ENCODE measurements around the gene DDX41.
A peak's percentile ranks its signal among the peaks of the same experiment; 100 is the strongest.

Gene DDX41

DNA sequence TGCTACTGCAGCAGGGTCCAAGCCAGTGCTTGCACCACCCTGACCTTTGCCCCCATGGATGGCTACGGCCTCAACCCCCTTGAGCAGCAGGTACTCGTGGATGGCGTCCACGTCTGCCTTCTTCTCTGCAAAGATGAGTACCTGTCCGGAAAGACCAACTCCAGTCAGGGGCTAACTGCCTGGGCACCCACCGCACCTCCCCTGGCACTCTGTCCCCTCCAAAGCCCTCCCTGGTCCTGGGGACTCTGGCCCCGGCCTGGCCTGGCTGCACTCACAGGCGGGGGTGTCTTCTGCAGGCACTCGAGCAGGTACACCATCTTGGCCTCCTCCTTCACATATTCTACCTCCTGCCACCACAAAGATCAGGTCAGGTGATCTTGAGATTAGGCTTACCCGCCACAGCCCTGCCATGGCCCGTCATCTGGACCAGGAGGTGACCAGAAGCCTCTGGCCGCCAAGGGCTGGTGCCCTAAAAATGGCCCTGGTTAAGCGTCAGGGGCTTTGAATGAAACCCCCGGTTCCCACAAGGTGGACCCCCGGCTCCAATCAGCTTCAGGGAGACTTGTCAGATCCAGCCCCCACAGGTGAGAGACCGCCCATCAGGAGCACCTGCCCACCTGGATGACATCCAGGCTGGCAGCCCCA is 3.9 kb downstream of the DDX41 start:
- no peak for DNase-seq

DNA sequence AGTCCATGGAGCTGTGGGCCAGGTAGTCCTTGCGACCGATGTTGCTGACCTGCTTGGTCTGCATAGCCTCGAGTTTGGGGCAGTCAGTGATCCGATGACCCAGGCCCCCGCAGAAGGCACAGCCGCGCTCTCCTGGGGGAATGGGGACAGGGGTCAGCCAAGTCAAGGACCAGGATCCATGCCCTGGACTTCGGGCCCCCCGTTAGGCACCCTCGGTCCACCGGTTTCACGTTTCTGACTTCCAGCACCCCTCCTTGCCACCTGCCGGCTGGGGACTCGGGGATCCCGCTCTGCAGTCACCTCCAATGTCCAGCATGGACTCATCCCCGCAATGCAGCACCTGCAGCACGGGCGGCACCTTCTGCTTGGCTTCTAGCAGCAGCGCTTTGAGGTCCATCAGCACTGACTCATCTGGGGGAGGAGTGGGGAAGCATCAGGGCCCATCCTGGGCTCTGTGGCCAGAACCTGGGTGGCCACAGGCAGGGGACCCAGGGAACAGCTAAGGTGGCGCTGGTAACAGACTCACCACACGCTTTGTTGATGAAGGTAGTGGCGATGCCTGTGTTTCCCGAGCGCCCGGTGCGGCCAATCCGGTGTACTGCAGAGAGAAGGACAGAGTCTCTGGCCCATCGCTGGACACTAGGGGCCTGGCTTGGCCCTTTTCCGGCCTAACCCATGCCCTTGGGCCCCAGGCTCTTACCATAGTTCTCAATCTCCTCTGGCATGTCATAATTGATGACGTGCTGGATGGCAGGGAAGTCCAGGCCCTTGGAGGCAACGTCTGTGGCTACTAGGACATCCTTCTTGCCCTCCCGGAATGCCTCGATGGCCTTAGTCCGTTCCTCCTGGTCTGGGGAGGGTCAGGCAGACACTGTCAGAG is 4.7 kb downstream of the DDX41 start:
- no peak for DNase-seq

DNA sequence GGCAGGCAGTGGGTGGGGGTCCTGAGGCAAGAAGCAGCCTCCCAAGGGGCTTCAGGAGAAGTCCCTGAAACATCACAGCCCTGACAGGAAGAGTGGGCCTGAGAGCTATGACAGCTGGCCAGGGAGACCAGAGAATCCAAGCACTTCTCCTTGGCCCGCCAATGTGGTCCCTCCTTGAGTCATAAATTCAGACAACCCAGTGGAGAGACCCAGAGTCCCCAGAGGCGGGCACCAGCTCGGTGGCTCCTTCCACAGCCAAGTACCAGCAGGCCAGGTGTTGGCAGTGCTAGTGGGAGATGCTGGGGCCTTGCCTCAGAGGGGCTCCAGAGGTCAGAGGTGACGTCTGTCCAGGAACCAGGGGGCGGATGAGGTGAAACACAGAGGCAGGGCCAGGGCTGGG is 5.6 kb downstream of the DDX41 start:
- DNase-seq: no peak

DNA sequence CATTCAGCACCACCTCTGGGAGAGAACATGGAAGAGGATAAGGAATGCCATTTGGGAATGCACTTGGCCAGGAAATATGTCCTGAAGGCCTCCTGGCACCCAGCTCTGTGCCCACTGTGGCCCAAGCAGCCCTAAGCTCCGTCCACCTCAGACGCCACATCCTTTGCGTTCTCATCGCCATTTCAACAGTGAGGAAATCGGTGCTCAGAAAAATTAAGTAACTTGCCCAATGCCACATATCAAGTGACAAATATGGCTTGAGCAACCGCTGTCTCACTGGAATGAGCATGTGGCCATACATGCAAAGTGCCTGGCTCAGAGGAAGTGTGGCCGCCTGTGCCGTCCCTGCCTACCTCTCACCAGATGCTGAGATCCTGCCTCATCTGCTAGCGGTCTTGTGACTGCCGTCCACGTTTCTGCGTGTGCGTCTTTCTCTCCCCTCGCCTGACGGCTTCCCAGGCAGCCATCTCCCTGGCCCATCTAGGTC is 6.2 kb downstream of the DDX41 start:
- DNase-seq: no peak

DNA sequence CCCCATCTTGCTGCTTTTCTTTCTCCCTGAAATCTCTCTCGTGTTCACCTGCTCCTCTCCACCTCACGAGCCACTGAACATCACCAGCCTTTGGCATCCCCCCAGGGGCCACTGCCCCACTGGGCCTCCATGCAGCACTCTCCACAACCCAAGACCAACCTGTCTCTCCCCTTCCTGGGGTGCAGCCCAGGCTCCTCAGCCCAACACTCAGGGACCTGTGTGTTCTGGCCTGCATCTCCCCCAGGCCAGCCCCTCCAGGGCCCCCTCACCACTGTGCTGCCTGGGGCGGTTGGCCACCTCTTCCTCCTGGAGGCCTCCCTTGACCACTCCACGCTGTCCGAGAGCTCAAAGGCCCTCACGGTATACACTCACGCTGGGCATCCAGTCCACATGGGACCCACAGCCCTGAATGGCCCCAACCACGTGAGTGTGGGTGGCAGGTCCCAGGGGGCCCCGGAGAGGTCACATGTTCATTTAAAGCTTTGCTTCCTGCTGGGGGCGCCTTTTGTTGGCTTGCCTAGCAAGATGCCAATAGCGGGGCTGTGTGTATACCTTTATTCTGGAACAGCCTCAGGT is 6.7 kb downstream of the DDX41 start:
- DNase-seq: no peak

DNA sequence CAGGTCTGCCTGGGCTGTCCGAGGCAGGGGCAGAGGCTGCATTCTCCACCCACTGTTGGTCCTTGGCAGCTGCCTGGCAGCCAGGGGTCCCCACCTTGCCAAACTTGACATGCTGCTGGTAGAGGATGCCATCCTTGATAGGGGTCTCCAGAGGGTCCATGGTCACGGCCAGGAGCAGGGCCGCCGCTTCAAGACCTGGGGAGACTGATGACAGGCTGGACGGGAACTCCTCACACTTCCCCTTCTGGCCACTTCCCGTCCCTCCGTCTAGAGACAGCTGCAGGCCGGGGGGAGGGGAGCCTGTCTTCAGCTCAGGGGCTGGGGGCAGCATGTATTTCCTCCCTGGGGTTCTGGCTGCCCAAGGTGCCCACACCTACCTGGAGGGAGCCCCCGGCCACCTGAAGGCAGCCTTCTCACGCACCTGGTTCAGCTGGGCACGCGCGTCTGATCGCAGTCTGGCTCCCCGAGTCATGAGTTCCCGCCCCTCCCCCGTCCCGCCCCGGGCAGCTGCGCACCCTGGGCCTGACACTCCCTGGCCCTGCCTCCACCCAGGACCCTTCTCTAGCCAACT is 7.3 kb downstream of the DDX41 start, which contains the start of gene DOK3:
DOK3 (minus strand) TSS at position 446 of the 571 bp plus-strand sequence; CDS start at position 160, 286 bp downstream.
- no peak for DNase-seq

DNA sequence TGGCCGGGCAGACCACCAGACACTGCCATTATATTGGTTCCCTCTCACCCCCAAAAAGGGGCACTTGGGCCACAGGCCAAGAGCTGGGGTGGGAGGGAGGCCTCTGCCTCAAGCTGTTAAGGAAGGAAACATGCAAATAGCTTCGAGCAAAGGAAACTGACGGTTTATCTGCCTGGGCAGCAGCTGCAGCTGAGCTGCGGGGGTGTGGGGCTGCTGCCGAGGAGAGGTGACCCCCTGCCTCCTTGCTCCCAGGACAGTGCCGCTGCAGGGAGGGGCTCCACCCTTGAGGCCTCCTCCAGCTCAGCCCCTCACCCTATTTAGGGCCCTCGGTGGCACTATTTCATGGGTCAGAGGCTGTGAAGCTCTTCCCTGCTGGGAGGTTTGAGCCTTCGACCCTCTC is 7.9 kb downstream of the DDX41 start:
- DNase-seq: no peak

DNA sequence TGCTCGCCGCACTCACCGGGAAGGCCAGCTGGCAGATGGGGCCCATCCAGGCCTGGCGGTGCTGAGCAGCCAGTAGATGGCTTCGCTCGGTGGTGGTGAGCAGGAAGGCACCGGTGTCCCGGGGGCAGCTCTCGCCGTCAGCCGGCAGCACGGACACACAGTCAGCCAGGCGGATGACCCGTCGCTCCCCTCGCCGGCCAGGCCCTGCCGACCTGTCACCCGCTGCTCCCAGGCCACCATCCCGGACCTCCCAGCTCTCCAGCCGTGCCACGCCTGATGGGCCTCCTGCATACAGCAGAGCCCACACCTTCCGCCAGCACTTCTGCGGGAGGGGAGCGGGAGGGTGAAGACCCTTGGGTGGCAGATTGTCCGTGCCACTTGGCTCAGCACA is 8.5 kb downstream of the DDX41 start:
- no peak for DNase-seq

DNA sequence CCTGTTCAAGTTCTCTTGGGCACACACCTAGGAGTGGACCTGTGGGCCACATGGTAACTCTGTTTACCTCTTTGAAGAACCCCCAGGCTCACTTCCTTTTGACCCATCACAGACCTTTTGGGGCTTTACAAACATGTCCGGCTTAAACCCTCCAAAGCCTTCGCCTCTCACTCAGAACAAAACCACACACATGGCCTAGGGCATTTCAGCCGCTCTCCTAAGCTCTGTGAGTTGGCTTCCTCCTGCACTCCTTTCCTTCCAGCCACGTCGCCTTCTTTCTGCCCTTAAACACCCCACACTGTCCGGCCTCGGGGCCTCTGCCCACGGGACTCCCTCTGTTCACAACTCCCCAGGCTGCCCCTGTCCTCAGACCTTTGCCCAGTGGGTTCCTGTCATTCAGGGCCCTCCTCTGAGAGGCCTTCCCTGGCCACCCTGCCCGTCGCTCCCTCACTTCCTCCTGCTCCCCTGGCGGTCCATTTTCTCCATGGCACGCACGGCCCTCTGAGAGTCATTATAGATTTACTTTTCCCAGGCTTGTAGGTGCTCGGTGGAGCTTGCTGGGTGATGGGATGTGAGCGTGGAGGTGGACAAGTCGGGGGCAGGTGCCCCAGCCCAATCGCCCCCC is 9.1 kb downstream of the DDX41 start:
- DNase-seq: no peak

DNA sequence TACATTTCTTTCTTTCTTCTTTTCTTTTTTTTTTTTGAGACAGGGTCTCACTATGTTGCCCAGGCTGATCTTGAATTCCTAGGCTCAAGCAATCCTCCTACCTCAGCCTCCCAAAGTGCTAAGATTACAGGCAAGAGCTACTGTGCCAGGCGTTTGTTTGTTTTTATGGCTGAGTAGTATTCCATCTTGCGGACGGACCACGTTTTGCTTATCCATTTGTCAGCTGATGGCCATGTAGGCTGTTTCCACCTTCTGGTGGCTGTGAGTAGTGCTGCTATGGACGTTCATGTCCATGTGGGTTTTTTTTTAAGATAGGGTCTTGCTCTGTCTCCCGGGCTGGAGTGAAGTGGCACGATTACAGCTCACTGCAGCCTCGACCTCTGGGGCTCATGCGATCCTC is 9.6 kb downstream of the DDX41 start:
- no peak for DNase-seq

DNA sequence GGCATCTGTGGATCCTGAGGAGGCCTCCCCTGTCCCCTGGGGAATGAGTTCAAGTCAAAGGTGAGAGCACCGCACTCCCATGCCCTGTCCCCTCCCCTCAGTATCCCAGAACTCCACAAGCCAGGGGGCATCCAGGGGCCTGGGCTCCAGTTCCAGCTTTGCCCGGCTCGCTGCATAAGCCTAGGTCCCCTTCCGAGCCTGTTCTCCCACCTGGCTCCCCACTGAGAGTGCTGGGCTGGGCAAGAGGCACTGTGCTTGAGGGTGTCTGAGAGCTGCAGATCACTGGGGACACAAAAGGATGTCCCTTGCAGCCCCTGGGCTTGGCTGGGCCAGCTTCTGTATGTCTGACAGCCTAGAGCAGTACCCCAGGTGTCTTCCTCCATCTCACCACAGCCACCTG is 11.7 kb downstream of the DDX41 start:
- DNase-seq: no peak

DNA sequence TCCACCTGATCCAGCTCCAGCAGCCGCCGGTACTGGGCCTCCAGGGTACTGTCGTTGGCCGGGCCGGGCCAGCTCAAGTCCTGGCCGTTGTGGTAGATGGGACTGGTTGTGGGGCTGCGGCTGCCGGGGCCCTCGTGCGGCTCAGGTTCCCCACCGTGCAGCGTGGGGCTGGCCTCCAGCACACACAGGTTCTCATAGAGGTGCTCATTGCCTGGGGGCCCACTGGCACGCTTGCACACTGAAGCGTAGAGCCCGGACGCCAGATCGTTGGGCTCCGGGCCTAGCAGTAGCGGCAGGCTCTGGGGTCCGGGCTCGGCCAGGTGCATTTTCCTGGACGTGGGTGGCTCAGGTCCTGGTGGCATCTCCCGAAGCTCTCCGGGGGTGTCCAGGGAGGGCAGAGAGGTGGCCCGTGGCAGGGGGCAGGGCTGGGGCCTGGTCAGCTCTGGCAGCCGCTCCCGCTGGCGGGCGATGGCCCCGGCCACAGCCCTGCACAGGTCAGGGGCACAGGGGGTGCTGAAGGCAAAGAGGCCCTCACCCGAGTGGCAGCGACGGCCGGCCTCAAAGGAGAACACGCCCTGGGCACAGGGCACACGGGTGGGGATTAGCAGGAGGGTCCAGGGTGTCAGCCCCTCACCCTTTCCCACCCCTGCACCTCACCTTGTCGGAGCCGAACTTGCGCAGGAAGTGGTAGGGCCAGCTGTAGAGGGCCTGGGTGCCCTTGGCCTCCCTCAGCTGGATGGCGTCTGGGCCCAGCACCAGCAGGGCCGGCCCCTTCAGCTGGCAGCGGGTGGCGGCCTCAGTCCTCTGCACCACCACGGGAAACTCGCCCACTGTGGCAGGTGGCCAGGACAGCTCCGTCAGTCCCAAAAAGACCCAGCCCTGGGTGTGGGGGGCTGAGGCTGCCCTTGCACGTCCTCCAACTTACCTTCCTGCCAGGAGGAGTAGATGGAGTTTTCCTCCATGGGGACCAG is 12.4 kb downstream of the DDX41 start:
- DNase-seq: no peak

DNA sequence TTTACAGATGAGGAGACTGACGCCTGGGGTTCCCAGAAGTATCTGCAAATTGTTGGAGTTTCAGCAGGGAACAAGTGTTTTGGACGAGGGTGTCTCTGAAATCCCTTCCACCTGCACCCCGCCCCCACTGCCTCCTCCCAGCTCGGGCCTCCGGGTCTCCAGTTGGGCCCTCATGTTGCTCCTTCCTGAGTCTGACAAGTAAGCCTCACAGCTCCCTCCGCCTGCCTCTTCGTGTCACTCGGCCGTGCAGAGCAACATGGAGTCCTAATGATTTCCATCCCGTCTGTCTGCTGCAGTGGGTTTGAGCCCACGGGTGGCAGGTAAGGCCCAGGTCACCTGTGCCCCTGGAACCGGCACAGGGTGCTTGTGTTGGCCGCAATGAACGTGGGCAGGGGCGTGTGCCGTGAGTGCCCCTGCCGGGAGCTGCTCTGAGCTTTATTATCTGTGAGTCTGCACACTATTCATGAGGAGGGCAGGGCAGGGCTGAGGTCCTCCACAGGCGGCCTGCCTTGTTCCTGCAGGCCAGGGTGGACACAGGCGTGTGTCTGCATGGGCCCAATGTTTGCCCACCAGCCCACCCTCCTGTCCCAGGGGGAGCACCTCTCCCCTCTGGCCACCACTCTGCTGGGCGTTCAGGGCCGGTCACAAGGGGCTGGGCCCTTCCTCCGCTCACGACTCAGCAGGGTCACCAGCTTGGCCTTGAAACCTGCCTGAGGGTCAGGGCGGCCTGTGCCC is 13.2 kb downstream of the DDX41 start:
- no peak for DNase-seq

DNA sequence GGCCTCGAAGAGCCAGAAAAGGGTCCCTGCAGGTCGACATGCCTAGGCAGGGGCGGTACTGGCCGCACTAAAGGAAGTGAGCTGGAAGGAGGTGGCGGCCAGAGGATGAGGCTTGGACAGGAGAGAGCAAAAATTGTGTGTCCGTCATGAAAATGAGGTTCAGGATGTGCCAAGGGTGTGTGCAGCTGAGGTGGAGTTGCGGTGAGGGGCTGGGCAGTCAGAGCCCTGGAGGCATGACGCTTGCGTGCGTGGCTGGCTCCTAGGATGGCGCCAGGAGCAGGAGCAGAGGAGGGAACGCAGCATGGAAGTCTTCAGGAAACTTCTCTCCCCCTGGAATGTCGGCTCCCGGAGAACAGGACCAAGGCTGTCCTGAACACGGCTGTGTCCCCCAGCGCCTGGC is 13.9 kb downstream of the DDX41 start:
- DNase-seq: no peak

DNA sequence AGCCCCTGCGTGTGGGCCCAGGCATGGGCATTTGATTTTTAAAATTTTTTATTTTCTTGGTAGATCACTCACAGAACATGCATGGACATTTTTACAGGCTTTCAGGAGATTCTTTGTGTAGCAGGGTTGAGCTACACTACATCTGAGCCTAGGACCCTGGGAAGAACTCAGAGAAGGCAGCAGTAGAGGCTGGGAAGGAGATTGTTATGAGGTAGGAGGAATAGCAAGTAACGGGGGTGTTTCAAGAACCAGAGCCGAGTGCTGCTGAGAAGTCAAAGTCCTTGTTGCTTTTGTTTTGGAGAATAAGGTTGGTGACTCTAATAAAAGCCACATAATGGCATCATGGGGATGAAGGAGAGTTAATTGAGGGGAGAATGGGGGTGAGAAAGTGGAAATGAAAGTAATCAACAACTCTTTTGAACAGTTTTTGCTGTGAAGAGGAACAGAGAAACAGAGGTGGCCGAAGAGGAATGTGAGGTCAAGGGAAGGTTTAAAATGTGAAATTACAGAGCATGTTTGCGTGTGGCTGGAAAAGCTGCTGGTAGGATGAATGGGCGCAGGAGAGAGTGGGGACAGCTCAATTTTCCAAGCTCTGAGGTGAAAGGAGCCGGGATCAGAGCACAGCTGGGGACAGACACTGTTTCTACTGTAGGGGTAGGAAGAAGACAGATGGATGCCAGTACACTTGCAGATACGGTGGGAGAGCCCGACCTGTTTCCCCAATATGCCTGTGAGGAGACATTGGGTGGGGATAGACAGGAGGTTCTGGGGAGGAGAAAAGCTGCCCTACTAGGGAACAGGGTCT is 14.7 kb downstream of the DDX41 start:
- no peak for DNase-seq

DNA sequence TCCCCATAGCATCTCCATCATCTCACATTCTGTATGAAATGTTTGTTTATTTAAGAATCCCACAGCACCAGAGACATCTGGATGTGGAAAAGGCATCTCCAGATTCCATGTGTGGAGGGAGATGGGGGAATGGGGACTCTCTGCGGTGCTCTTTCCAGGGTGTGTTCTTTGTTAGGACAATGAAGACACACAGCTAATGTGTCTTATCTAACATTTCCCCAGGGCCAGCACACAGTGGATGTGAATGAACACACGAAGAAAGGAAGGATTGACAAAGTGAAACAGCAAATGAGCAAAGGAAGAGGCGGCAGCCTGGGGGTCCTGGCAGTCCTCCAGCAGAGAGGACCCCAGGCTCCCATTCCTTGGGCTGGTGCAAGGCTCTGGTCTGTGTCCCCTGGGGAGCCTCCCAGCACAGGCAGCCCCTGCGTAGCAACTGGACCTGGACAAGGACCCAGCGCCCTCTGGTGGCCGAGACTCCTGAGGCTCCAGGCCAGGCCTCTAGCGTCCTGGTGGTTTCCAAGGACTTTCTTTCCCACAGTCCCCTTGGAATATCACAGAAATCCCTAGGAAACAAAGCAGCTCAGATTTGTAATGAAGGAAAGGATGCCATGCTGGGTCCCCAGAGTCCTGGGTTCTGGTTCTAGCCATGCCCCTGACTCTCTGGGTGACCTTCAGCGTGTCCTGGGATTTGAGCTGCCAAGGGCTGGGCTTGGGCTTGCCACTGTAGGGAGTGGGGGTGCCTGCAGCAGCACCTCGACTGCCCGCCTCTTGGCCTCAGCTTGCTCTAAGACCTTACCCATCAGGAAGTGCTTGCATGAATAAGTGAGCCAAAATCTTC is 15.9 kb downstream of the DDX41 start:
- peak; percentile 78 for DNase-seq

DNA sequence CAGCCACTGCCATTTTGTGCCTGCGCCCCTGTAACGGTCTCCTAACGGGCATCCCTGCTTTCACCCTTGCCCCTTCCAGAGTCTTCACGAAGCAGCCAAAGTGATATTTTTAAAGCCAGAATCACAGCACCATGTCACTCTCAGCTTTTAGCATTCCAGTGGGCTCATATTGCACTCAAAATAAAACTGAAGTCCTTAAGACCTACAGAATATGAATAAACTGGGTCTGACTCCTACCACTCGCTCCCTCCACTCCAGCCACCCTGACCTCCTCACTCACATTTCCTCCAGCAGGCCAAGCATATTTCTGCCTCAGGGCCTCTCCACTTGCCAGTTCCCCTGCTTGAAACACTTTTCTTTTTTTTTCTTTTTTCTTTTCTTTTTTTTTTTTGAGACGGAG is 16.9 kb downstream of the DDX41 start:
- no peak for DNase-seq

DNA sequence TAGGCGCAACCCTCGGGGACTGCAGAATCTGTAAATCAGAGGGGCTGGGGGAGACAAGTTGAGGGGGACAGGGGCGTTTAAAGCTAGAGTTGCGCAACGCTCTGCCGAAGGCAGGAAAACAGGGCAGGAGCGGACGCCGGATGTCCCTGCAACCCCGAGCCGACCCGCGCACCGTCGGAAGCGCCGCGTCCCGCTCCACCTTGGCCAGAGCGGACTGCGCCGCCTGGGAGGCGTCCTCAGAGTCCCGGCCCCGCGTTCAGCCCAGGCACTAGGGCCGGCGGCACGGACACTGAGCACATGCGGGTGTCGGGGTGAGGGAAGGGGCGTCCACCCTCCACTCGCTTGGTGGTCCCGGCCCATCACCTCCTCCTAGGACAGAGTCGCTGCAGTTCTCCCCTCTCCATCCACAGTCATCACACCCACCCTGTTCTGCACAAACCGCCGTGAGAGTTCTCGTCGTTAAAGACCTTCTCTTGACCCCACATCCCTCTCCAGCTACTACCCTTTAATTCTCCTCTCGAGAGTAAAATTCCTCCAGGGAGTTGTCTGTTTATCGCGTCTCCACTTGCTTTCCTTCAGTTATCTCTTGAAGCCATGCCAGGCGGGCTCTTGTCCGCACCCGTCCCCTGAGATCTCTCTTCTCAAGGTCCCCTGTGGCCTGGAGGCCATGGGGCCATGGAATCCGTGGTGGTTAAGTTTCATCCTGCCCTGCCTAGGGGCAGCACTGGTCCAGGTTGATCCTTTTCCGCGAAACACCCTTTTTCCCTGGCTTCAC is 18.6 kb downstream of the DDX41 start:
- DNase-seq: peak; percentile 20

Data from stimulated activated CD4-positive, alpha-beta T cell treated with anti-CD3 and anti-CD28 coated beads, Interleukin-1b, Interleukin-23, amount 100 ng/mL, for 48 hours (primary cell).